Stimulated activated CD4-positive, alpha-beta T cell treated with anti-CD3 and anti-CD28 coated beads, Interleukin-15, amount 100 ng/mL, for 24 hours (primary cell): ENCODE results near the gene CXCR5.
A peak's percentile ranks its signal among the peaks of the same experiment; 100 is the strongest.

Experiments
- DNase-seq: peaks from one replicate; pipeline ENCODE4 v3.0.0-alpha.2; 2020

CXCR5 gene

DNA sequence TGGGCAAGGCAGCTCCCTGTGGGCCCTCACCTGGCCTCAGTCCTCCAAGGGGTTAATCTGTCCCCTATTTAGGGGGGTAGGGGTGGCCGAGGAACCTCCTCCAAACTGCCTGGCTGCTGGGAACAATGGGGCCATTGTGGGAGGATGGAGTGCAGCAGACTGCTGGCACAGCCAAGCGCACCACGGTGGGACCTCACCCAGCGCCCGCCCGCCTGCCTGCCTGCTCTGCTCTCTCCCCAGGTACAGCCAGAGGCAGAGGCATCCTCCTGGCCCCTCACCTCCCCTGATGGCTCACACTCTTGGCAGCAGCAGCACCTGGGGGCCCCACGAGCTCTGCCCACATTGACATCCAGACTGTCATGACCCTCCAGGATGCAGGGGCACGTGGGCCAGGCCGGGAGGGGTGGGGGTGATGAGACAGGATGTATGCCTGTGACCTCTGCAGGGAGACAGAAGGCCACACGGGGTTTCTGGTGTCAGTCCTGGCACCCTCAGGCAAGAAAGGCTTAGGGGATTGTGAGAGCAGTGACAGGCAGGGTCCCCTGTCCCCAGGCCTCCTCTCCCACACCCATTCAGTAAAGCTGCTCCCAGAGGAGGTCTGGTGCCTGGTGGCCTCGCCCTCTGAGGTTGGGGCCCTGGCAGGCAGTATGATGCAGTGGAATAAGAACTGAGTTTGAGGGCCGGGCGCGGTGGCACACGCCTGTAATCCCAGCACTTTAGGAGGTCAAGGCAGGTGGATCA lies 30.7 kb downstream of the CXCR5 start:
- DNase-seq: peak; percentile 81

DNA sequence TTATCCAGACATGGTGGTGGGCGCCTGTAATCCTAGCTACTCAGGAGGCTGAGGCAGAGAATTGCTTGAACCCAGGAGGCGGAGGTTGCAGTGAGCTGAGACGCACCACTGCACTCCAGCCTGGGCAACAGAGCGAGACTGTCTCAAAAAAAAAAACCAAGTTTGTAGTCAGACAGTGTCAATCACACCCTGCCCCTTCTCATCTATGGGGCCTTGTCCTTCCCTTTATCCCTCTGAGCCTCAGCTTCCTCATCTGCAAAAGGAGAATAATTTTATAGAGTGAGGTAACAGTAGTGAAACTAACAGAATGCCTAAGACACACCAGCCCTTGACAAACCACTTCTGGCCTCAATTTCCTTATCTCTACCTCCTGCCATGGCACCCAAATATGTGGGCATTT lies 31.3 kb downstream of the CXCR5 start:
- DNase-seq: no peak

DNA sequence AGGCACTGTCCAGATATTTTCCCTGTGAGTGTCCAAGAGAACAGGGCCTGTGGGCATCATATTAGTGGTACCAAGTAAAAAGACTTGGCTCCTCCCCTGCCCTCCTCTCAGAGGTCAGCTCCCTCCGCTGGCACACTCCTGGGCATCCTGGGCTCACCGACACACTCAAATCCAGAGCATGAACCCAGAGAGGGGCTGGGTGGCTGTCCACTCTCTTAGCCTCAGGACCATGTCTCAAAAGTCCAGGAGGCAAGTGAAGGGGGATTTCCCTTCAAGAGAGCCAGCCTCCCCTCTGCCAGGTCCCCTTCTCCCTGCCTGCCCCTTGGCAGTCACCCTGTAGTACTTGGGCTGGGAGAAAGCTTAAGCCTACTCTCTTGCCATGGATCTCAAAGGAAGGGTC lies 31.7 kb downstream of the CXCR5 start:
- DNase-seq: no peak

DNA sequence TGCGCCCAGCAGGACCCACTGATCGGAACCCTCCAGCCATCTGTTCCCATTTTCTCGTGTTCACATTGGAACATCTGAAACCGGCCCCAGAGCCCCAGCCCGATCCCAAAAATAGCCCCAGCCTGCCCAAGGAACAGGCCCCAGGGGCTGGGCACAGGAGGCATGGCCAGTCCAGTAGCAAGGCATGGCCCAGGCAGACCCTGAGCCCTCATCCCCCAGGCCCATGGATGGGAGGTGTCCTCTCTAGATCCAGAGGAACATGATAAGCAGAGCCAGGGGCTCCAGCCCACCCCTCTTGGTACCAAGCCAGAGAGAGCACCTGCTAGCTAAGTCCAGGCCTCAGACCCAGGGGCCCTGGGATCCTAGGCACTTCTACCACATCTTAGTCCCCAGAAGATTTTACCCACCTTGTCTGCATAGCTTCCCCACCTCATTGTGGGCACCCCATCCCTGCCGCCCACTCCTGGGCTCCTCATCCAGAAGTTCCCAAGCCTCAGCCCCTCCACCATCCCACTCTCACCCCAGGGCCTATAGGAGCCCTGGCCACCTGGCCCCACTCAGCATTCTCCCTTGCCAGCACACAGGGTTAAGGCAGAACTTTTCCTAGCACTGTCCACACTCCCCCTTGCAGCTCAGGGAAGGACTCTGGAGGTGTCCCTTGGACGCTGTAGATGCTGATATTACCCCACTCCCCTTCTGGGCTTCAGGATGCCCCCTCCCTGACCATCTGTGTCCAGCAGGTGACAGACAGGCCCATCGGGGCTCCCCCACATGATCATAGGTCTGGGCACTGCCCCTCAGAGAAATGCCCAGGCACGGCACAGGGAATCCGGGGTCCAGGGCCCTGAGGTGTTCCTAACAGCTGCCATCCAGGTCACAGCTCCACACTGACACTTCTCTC lies 32.5 kb downstream of the CXCR5 start:
- DNase-seq: no peak

DNA sequence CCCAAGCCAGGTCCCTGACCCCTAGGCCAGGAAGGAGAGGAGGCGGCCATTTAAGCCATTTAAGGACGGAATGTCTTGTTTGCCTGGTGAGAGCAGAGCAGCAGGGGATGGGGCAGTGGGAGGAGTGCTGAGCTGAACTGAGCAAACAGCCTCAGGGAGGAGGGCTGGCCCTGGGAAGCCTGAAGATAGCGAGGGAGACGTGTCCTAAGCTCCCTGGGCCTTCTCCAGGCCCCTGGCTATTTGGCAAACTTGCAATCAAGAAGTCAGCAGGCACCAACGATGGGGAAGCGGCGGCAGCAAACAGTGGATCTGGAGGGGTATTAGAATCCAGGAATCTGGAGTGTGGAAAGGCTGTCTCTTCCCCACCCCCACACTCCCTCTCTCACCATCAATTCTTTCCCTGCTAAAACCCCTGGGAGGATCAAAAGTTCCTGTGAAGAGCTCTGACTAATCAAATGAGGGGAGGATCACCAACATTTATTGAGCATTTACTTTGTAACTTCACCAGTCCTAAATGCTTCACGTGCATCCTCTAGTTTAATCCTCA lies 33.2 kb downstream of the CXCR5 start:
- DNase-seq: no peak

DNA sequence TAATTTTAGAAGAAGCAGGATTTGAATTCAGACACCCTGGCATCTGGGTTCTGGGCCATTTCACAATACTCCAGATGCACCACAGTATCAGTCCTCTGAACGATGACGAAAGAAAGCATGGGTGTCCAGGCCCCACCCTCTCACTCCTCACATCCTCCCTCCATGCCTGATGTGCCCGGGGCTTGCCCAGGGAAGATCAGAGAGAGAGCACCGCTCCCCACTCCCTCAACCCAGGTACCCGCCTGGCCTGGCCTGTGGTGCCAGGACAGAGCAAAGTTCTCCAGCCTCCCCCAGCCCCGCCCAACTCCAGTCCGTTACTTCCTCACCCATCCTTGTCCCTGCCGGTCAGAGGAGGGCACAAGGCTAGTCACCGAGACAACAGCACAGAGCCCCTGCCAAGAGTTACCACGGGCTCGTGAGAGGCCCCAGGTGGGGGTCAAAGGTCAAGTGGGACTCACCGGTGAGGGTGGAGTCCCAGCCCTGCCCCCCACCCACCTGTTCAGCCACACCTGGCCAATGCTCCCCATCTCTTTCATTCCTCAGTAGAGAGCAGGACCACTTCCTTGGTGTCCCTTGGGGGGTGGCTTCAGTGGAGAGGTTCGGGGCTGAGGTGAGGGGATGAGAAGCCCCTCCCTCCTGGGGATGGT lies 33.9 kb downstream of the CXCR5 start:
- DNase-seq: peak; percentile 74

DNA sequence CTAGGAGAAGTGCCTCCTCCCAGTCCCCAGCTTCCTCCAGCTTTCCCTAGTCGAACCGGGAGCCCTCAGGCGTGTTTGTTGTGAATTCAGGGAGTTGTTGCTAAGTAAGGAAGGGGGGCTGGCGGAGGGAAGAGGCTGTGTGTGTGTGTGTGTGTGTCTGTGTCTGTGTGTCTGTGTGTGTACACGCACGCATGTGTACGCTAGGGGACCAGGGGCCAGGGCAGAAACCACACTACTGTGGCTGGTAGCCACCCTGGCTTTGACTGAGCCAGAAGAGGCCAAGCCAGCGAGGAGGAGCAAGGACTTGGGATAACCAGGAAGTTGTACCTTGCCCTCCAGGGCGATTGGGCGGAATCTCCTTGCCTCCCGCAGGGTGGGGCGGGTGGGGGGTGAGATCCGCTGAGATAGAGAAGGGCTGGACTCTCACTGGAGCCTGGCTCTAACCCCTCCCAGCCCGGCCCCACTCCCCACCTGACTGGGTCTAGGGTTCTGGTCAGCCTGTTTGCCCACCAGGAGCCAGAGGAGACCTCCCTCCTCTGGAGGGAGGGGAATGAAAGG lies 34.5 kb downstream of the CXCR5 start:
- DNase-seq: peak; percentile 58

DNA sequence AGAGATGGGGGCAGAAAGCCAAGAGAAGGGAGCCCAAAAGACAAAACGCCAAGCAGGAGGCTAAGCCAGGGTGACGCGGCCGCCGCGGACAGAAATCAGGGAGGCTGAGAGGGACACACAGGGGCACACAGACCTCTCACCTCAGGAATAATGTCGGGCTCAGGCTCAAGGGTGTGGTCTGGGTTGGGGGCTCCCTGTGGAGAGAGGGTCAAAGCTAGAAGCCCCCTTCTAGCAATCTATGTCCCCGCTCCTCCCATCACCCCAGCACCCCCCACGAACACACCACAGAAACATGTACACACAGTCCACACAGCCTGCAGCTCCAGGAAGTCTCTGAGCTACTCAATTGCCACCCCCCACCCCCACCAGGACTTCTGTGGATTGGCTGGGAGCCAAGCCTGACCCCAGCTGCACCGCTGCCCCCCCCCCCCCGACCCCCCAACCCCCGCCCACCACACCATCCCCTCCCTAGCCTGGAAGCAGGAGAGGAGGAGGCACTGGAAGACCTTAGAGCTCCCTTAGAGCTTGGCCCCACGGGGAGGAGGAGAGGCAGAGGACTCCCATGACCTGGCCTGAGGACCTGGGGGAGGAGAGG lies 35.1 kb downstream of the CXCR5 start:
- DNase-seq: peak; percentile 43

DNA sequence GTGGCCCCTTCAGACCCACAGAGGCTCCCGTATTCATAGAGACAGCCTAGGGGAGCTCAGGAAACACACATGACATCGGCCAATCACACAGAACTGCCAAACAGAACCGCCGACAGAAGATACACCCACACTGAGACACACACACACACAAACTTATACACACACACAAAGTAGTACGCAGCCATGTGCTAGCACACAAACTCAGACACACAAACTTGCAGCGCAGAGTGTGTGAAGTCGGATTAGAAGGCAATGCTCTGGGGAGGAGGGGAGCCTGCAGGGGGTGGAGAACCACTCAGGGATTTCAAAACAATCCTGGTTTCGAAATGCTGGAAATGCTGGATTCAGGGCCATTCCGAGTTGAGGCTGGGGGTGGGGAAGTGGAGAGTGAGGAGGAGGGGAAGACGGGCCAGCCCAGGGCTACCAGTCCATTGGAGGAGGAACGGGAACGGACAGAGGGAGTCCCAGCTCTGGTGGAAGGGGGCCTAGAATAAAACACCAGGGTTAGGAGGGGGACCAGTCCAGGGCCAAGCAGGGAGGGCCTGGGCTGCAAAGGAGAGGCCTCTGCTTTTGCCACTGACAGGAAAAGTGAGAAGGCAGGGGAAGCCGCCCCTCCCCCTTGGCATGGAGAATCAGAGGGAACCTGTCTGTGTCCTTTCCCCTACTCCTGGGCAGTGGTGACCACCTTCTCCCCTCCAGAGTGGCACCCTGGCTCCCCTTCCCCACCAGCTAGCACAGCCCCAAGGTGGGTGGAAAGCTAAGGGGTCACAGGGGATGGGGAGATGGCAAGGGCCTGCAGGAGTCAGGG lies 37.6 kb downstream of the CXCR5 start:
- DNase-seq: no peak

DNA sequence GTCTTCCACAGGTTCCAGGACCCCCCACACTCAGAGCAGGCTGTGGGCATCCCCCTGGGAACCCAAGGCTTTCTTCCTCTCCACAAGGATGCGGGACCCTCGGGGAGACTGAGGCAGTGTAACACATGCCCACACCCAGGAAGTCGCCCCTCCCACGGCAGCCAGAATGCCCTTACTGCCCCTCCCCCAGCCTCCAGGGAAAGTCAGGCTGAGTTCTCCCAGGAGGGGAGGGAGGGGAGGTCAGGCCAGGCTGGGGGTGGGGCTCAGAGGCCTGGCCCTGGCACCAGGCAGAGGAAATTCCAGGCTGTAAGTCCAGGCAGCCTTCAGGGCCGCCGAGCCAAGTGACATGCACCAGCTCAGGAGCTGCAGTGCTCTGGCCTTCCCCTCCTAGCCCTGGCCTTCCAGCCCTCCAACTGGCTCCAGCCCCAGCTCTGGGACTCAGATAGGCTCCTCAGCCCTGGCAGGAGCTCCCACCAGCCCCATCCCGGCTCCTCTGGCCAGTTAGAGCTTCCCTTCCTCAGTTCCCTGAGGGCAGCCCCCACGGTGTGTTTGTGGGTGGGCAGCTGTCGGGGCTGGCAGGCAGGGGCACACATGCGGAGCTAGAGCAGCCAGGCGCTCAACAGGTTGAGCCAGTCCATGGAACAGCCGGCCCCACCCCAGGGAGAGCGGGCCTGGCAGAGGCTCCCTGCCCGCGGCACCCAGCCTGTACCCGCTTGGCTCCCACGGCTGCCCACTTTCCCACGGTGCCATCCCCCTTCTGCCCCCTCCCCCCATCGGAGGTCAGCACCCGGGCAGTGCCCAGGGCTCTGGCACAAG lies 38.4 kb downstream of the CXCR5 start:
- DNase-seq: no peak

DNA sequence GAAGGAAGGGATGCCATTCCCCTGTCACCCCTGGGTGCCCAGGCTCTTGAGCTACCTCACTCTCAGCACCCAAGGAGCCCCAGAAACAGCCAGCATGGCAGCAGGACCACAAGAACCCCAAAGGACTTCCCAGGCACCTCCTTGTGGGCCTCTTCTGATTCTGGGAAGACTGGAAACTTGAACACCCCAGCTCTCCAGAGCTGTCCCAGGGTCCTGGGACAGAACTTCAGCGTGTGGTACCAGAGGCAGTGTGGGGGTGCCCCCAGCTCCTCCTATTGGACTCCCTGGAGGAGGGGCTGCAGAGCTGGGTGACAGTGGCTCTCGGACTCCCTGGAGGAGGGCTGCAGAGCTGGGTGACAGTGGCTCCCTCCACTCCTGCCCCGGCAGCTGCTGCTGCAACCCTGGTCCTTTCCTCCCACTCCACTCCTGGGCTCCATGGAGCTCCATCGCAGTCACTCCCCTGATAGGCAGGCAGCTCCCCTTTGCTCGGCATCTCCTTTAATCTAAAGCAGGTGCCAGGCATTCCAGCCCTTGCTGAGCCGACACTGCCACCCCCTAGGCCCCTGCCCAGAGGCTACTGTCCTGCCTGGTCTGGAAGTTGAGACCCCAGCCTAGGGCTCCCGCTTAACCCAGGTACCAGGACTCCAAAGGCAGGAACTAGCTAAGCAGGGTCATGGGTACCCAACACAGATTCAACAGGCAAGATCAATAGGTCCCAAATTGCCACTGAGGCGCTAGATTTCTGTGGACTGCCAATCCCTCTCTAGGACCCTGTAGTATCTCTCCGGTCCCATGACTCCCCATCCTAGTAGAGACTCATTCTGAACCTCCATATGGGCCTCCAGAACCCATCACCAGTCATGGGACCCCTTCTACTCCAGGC lies 39.3 kb downstream of the CXCR5 start:
- DNase-seq: no peak

DNA sequence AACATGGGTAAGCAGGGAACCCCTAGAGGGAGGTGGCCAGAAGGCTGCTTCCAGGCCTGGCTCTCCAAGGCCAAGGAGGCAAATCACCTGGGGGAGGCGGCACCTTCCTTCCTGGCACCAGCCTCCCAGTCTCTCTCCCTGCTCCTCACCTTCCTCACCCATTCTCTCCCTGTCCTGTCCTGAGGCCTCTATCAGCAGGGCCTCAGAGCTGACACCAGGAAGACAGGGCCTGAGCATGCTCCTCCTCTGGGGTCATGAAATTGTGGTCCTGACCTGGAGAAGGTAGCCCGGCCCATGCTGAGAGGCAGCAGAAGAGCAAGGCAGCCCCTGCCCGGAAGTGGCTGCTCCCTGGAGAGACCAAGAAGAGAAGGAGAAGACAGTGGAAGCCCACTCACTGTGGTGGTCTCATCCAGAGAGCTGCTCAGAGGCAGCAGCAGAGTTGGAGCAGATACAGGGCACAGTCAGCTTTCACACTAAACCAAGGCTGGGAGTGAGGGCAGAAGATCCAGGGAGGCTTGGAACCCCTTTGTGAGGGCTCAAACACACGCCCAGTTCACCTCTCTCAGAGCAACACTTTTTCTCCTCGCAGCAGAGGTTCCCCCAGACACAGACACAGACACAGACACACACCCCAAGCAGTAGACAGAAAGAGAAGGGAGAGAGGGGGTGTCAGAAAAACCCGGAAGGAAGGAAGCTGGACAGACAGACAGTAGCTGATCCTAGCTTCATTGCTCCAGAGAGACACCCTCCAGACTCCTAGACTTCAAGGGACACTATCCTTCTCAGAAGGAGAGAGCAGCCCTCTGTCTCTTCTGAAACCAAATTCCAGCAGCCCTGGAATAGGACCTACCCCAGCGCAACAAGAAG lies 40.3 kb downstream of the CXCR5 start:
- DNase-seq: no peak

DNA sequence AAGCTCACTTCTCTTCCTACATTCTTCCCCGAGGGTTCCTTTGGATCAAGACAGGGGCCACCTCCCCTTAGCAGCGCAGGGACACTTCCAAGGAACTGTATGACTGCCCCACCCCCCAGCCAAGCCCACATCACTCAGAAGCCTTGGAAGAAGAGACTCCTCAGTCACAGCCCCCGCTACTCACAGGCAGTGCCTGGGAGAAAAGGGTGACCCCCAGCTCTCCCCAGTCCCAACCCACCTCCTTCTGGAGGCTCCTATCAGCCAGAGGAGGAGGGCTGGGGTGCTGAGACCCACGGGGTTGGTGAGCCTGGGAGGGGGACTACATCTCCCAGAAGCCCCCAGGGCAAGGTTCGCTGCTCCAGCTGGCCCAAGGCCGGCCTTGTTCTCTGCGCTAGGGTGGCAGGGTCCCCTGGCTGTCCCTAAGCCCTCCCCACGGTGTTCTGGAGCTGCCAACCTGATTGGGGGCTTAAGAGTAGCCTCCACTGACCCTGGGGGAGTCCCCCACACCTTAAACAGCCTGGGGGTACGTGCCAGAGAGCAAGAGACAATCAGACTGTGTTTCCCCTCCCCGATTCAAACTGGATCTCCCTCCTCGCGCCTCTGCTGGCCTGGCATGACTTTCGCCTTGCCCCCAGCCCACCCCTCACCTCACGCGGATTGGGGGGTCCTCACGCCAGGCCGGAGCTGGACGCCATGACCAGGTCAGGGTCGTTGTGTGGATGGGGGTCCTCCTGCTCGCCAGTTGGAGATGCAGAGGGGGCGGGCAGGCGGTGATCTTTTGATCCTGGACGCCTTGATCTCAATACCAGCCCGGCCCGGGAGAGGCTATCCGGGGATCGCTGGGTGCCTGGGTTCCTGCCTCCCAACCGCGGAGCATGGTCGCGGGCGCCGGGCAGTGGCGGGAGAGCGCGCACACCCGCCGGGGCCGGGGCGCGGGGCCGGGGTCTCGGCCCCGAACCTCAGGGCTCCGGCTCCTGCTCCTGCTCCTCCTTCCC lies 41.2 kb downstream of the CXCR5 start:
- DNase-seq: peak; percentile 71

DNA sequence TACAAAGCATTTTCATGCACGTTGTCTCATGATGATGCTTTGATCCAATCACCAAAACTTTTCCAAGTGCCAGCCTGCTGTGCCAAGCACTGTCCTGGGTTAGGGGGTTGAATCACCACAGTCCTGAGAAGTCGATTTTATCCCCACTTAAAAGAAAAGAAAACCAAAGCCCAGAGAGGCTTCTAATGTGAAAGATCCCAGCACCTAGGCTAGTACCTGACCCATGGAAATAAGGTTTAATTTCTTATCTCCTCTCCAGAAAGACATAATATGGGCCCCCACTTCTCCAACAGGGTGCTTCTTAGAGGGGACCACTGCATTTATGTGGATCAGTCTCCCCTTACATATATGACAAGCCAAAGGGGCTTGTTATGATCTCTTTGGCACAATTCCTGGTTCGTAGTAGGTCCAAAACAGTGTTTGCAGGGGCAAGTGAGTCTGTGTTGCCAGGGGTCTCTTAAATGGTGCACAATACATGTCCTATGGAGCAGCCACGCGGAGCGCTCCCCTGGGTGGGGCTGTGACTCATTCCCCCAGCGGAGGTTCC lies 43.9 kb downstream of the CXCR5 start:
- no peak for DNase-seq

DNA sequence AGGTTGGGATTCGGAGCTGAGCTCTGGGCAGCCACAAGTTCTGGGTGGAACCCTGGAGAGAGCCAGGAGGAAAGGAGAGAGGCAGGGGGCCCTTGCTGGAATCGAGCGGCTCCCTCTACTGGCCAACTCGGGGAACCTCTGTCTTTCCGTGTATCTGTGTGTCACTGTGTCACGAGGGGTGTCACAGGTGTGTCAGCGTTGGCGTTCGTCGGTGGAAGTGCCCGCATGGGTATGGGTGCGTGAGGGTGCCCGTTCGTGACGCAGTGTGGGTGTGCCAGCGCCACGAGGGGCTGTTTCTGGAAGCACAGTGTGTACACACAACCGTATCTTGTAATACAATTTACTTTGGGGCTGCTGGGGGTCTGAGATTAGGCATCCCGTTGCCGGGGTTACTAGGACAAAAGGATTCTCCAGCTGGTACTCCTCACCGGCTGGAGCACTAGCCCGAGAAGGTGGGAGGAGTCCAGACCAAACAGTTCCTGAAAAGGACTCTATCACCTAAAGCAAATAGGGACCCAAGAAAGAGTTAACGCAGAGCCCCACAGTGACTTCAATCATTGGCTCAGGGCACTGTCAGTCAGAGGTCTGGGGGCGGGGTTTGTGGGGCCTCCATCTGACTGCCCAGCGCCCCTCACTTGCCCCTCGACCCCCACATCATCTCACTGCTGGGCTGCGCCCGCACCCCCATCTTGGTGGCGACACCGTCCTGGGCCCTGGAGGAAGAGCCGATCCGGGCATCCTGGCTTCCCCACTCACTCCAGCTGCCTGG lies 44.6 kb downstream of the CXCR5 start:
- DNase-seq: peak; percentile 93

DNA sequence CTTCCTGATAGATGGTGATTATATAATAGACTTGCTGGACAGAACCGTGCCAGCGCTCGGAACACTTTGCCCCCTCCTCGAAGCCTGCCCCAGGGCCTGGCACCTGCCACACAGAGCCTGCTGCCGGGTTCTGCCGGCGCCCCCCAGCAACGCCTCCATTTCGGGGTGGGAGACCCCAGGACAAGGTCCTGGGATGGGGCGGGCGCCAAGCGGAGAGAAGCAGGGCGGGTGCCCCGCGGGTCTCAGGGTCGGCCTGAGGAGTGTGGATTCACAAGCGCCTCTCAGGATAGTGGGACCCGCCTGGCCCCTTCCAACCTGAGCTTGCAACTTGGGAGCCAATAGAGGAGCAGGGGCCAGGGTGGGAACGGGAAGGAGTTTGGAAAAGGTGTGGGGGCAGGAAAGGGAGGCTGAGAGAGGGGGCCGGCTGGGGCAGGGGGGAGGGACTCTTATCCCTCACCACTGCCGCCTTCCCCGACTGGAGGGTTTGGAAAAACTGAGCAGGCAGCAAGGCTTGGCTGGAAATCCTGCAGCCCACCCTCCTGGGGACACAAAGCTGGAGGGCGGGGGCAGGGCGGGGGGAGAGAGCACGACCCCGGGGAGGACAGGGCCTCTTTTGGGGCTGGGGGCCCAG lies 45.3 kb downstream of the CXCR5 start:
- DNase-seq: peak; percentile 70
